GM12891 (cell line): ENCODE results near the gene PLEK.

Experiments used
- POLR2A ChIP-seq: IDR thresholded peaks from 2 replicates; pipeline ENCODE4 v1.6.1; 2011; ENCODE audit warnings: low read depth, low read length, control low read depth
- POLR2AphosphoS5 ChIP-seq: IDR thresholded peaks from 2 replicates; pipeline ENCODE4 v1.6.1; 2011; ENCODE audit warnings: low read depth, low read length, control low read depth
- SPI1 ChIP-seq: IDR thresholded peaks from 2 replicates; pipeline ENCODE4 v1.6.1; 2011; ENCODE audit warnings: low read depth, low read length, control low read depth
- TAF1 ChIP-seq: IDR thresholded peaks from 2 replicates; pipeline ENCODE4 v1.6.1; 2011; ENCODE audit warnings: low read depth, low read length, control low read depth

- TF ChIP-seq POLR2A (no peak), POLR2AphosphoS5 (no peak), SPI1 (no peak), TAF1 (no peak)
These were observed 20.8 kb downstream of the PLEK start for GRCh38 chr2:68385907-68386287.
